Ishikawa (cell line): Measurements from ENCODE around the gene SLC16A13.

ENCODE experiments used
- CEBPB ChIP-seq: IDR thresholded peaks from 2 replicates; pipeline ENCODE4 v1.6.1; 2012
- CREB1 ChIP-seq: IDR thresholded peaks from 2 replicates; pipeline ENCODE4 v1.6.1; 2012; ENCODE audit warnings: low read depth
- EGR1 ChIP-seq: IDR thresholded peaks from 2 replicates; pipeline ENCODE4 v1.6.1; 2012
- EP300 ChIP-seq: IDR thresholded peaks from 2 replicates; pipeline ENCODE4 v1.6.1; 2012; ENCODE audit warnings: borderline replicate concordance
- FOXM1 ChIP-seq: IDR thresholded peaks from 2 replicates; pipeline ENCODE4 v1.6.1; 2012; ENCODE audit warnings: low read depth, borderline replicate concordance
- NFIC ChIP-seq: IDR thresholded peaks from 2 replicates; pipeline ENCODE4 v1.6.1; 2012
- RAD21 ChIP-seq: IDR thresholded peaks from 2 replicates; pipeline ENCODE4 v1.6.1; 2012; ENCODE audit warnings: low read depth
- TAF1 ChIP-seq: IDR thresholded peaks from 2 replicates; pipeline ENCODE4 v1.6.1; 2012; ENCODE audit warnings: low read depth, mild to moderate bottlenecking
- TCF12 ChIP-seq: IDR thresholded peaks from 2 replicates; pipeline ENCODE4 v1.6.1; 2012; ENCODE audit warnings: low read depth
- TEAD4 ChIP-seq: IDR thresholded peaks from 2 replicates; pipeline ENCODE4 v1.6.1; 2012
- YY1 ChIP-seq: IDR thresholded peaks from 2 replicates; pipeline ENCODE4 v1.6.1; 2012; ENCODE audit warnings: low read depth
- ZBTB7A ChIP-seq: IDR thresholded peaks from 2 replicates; pipeline ENCODE4 v1.6.1; 2012; ENCODE audit warnings: low read depth
- TF ChIP-seq, protein P1 (sequence below): IDR thresholded peaks from 2 replicates; pipeline ENCODE4 v1.6.1; 2012
- TF ChIP-seq, protein P2 (sequence below): IDR thresholded peaks from 2 replicates; pipeline ENCODE4 v1.6.1; 2012
- TF ChIP-seq, protein P3 (sequence below): IDR thresholded peaks from 2 replicates; pipeline ENCODE4 v1.6.1; 2012; ENCODE audit warnings: low read depth, mild to moderate bottlenecking

SLC16A13 gene

DNA sequence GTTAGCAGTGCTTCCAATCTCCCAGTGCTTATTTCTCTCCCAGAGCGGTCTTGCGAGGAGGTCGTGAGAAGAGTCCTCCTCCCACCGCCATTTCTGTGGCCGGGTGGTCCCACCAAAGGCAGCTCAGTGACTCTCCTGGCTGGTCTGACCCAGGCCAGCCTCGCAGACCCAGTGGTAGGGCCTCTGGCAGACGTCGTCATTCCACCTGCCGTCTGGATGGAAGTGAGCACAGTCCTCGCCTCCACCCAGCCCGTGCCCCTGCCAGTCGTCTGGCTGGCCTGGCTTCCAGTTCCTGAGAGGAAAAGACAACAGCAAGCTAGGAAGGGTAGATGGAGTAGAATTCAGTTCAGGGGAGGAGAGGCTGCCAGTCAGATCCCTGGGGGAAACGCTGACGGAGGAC lies 39.1 kb downstream of the SLC16A13 start:
- no peak for TF ChIP-seq TCF12
- no peak for TF ChIP-seq TEAD4
- TF ChIP-seq ZBTB7A: no peak

DNA sequence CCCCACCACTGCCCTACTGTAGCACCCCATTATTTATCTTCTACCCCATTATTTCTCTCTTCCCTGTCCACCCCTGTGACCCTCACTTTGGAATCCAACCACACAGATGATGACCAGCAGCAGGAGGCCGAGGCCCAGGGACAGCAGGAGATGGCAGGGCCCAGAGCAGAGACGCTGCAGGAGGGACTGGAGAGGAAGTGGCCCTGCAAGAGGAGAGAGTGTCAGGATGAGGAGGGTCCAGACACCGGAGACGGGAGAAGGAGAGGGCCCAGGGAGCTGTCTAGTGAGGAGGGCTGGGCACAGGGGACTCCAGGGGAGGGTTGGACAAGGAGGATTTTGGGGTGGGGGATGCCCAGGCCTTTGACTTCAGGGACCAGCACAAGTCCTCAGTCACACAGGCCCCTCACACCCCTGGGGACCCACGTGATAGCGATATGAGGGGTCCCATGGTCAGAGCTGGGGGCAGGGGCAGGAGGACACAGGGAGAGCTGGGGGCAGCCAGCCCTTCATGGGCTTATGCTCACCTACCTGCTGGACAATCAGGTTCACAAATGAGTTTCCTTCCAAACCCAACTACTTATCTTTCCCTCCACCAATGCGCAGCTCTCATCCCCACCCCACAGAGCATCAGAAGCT lies 42.2 kb downstream of the SLC16A13 start:
- no peak for TF ChIP-seq TAF1
- TF ChIP-seq NFIC: no peak
- TF ChIP-seq ZBTB7A: no peak
- TF ChIP-seq, protein P1, sequence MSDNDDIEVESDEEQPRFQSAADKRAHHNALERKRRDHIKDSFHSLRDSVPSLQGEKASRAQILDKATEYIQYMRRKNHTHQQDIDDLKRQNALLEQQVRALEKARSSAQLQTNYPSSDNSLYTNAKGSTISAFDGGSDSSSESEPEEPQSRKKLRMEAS: no peak
- TF ChIP-seq CREB1: no peak
- no peak for TF ChIP-seq TCF12
- no peak for TF ChIP-seq TEAD4
- TF ChIP-seq EGR1: no peak
- no peak for TF ChIP-seq RAD21
- no peak for TF ChIP-seq FOXM1
- TF ChIP-seq, protein P2, sequence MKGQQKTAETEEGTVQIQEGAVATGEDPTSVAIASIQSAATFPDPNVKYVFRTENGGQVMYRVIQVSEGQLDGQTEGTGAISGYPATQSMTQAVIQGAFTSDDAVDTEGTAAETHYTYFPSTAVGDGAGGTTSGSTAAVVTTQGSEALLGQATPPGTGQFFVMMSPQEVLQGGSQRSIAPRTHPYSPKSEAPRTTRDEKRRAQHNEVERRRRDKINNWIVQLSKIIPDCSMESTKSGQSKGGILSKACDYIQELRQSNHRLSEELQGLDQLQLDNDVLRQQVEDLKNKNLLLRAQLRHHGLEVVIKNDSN: no peak
- no peak for TF ChIP-seq YY1
- TF ChIP-seq, protein P3, sequence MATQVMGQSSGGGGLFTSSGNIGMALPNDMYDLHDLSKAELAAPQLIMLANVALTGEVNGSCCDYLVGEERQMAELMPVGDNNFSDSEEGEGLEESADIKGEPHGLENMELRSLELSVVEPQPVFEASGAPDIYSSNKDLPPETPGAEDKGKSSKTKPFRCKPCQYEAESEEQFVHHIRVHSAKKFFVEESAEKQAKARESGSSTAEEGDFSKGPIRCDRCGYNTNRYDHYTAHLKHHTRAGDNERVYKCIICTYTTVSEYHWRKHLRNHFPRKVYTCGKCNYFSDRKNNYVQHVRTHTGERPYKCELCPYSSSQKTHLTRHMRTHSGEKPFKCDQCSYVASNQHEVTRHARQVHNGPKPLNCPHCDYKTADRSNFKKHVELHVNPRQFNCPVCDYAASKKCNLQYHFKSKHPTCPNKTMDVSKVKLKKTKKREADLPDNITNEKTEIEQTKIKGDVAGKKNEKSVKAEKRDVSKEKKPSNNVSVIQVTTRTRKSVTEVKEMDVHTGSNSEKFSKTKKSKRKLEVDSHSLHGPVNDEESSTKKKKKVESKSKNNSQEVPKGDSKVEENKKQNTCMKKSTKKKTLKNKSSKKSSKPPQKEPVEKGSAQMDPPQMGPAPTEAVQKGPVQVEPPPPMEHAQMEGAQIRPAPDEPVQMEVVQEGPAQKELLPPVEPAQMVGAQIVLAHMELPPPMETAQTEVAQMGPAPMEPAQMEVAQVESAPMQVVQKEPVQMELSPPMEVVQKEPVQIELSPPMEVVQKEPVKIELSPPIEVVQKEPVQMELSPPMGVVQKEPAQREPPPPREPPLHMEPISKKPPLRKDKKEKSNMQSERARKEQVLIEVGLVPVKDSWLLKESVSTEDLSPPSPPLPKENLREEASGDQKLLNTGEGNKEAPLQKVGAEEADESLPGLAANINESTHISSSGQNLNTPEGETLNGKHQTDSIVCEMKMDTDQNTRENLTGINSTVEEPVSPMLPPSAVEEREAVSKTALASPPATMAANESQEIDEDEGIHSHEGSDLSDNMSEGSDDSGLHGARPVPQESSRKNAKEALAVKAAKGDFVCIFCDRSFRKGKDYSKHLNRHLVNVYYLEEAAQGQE: no peak
- no peak for TF ChIP-seq EP300
- TF ChIP-seq CEBPB: no peak

DNA sequence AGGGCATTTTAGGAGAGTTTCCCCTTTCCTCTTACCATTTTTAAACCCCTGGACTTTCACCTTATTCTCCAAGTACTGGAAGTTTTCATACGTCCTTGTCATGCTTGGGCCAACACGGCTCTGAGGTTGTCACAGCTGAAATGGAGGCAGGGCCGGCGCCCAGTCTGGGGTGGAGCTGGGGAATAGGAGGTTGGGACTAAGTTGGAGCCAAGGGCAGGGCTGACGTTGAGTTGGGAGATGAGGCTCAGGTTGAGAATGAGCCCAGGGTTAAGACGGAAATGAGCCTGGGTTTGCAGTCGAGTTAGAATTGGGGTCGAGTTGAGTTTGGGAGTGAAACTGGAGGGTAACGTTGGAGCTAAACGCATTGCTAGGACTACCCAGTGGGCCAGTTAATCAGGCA lies 42.9 kb downstream of the SLC16A13 start:
- TF ChIP-seq TEAD4: no peak
- no peak for TF ChIP-seq CEBPB
- TF ChIP-seq EGR1: no peak
- TF ChIP-seq, protein P2: no peak

DNA sequence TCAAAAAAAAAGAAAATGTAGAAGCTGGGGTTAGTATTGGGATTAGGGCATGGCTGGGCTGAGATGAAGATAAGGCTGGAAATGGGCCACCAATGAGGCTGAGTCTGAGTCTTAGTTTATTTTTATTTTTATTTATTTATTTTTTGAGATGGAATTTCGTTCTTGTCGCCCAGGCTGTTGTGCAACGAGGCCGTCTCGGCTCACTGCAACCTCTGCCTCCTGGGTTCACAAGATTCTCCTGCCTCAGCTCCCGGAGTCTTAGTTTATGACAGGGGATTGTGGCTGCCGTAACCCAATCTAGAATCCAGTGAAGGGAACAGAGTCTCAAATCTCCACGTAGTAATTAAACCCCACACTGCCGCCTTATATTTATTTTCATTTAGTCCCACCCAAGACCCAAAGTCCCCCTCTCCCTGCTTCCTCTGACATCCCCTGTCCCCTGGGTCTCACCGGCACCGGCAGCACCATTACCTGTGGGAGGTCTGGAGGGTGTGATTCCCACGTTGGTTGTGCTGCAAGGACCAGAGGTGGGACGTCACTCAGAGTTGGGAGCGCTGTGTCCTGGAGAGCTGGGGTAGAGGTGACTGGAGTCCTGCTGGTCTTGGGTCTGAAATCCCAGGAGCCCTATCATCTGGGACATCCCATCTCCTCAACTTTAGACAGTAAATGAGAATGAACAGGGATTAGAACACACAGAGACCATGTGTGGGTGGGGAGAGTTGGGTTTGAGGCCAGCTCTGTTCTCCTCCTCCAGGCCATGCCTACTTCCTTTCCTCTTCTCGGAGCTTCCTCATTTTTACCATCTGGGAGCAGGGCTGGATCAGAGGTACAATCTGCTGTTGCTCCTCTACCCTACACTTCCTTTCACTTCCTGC lies 44.0 kb downstream of the SLC16A13 start, which contains the start of gene CLEC10A:
Gene CLEC10A, minus strand, starts transcription at position 671 of the 875 bp plus-strand sequence. CDS start 1,439 bp downstream, outside the sequence.
- TF ChIP-seq CEBPB: no peak
- TF ChIP-seq TEAD4: no peak
- no peak for TF ChIP-seq YY1
- TF ChIP-seq RAD21: no peak

DNA sequence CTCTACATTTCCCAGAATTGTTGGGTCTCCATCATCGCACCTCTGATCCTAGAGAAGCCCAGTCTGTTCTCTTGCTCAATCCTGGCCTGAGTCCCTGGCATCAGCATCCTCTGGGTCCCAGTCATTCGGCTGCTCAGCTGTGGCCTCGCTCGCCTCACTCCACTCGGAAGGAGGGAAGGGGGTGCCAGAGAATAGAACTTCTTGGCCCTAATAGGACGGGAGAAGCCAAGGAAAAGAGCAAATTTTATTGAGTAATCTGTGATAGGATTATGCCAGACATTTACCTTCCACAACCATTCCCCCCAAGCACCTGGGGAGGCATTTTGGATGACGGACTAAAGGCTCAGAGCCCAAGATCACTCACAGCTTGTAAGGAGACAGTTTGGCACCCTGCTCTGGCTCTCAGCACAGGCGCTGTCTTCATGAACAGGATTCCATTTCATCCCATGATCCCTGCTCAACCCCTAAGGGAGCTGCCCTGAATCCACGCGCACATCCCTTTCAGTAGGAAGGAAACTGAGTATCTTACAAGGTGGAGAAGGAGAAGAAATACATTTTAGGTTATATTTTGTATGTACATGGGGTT lies 44.7 kb downstream of the SLC16A13 start:
- TF ChIP-seq, protein P2: no peak

DNA sequence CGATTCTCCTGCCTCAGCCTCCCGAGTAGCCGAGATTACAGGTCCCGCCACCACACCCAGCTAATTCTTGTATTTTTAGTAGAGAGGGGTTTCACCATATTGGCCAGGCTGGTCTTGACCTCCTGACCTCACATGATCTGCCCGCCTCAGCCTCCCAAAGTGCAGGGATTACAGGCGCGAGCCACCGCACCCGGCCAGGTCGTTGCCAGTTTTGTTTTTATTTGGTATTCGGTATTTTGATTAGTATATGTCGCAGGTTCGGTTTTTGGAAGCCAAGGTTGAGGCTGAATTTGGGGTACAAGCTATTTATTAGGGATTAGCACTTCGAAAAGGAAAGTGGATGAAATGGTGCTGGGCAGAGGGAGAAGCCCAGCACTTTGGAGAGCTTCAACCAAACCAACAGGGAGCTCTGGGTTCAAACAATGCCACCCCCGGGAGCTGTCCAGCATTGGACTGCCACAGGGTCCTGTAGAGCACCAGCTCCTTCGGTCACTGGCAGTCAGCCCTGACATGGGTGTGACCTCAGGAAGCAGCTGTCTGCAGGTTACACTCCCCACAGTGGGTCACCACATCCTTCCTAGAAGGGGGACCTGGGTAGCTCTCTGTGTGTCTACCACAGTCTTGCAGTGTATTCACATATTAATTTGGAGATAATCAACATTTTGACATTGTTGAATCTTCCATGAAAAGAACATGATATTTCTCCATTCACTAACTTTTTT lies 45.7 kb downstream of the SLC16A13 start:
- no peak for TF ChIP-seq TCF12
- TF ChIP-seq, protein P3: peak; percentile 90
